HepG2 (cell line): ENCODE data around the gene CD58. TPM values are rescaled to one million over a fixed set of nuclear protein-coding genes. Genes with fewer than 3 reads are reported as not detected.

Experiments
- ATAC-seq: fragments of 200-7000 bp; cut with Tn5 transposase; 3 replicates; pipeline ENCODE4 v1.9.1; 2020; ENCODE audit warnings: mild to moderate bottlenecking, moderate library complexity
- BruUV-seq: library from RNA; stranded (reverse); fragments of 400-500 nt; replicated peaks from 2 replicates; lab custom pipeline; 2021; lab: Mats Ljungman, UMichigan
- CTCF ChIA-PET: fragments of 300-600 bp; formaldehyde crosslinking; extraction: SDS; loops from one replicate; lab custom pipeline; 2021; ENCODE audit warnings: low total read pairs, inconsistent platforms, low intra/inter-chr PET ratio; lab: Yijun Ruan, JAX
- POLR2A ChIA-PET: fragments of 350-600 bp; sonication (Branson Sonifier 250); formaldehyde crosslinking; loops from one replicate; lab custom pipeline; 2020; ENCODE audit warnings: antibody characterized with exemption, inconsistent platforms; lab: Yijun Ruan, JAX
- DNase-seq: peaks from one replicate; pipeline ENCODE4 v3.0.0-alpha.2; 2015; ENCODE audit warnings: low spot score
- FAIRE-seq: peaks from 3 replicates; lab custom pipeline; 2011; peaks lifted over from hg19 to GRCh38; lab: Jason Lieb, UNC
- H2AFZ ChIP-seq: one replicate; pipeline ENCODE4 v1.6.1; 2011; ENCODE audit warnings: low read length, inconsistent platforms
- H3K27ac ChIP-seq: fragments of 300-600 bp; 3 replicates; pipeline ENCODE4 v1.8.0; 2011; ENCODE audit warnings: mixed run types, mild to moderate bottlenecking, mixed read lengths, low read length, inconsistent platforms; ENCODE audit not compliant: insufficient read depth; ENCODE audit errors: extremely low read length
- H3K27me3 ChIP-seq, 2 experiments: fragments of 200-600 bp in 1 of 2; 2 replicates in 1 of 2; 3 replicates in 1 of 2; pipeline versions ENCODE4 v1.6.0 to v1.8.0; 2011; ENCODE audit warnings: low read length in 2 of 2, mild to moderate bottlenecking in 2 of 2, moderate library complexity in 2 of 2, inconsistent platforms in 1 of 2; ENCODE audit not compliant: insufficient read depth in 2 of 2, control insufficient read depth in 1 of 2
- H3K36me3 ChIP-seq, 2 experiments: fragments of 200-600 bp in 1 of 2; replicated peaks in 1 of 2; 2 replicates in 1 of 2; 3 replicates in 1 of 2; pipeline versions ENCODE4 v1.5.1 to v1.8.0; 2011; ENCODE audit warnings: low read length in 2 of 2, inconsistent platforms in 1 of 2; ENCODE audit not compliant: insufficient read depth in 2 of 2, control insufficient read depth in 1 of 2
- H3K4me1 ChIP-seq: 2 replicates; pipeline ENCODE4 v1.5.1; 2012; ENCODE audit warnings: low read length, inconsistent platforms; ENCODE audit not compliant: insufficient read depth
- H3K4me2 ChIP-seq: 2 replicates; pipeline ENCODE4 v1.6.0; 2011; ENCODE audit warnings: low read depth, low read length, inconsistent platforms
- H3K4me3 ChIP-seq, 3 experiments: fragments of 200-600 bp in 1 of 3; sonication (generic), shearing (Covaris generic) in 1 of 3; replicated peaks in 1 of 3; 2 replicates each; pipeline ENCODE4 v1.5.1; 2011 to 2016; ENCODE audit warnings: low read length in 3 of 3, inconsistent platforms in 2 of 3, low read depth in 2 of 3, mild to moderate bottlenecking in 2 of 3, control low read depth in 1 of 3, mixed read lengths in 1 of 3; ENCODE audit not compliant: insufficient read depth in 1 of 3
- H3K79me2 ChIP-seq: one replicate; pipeline ENCODE4 v1.6.1; 2011; ENCODE audit warnings: low read length, inconsistent platforms; ENCODE audit not compliant: insufficient read depth
- H3K9ac ChIP-seq: 2 replicates; pipeline ENCODE4 v1.6.0; 2011; ENCODE audit warnings: mild to moderate bottlenecking, low read depth, low read length, inconsistent platforms; ENCODE audit not compliant: insufficient read depth
- H3K9me3 ChIP-seq: 2 replicates; pipeline ENCODE4 v1.5.1; 2012; ENCODE audit warnings: mild to moderate bottlenecking, low read length
- H4K20me1 ChIP-seq: 2 replicates; pipeline ENCODE4 v1.6.0; 2011; ENCODE audit warnings: inconsistent platforms, mild to moderate bottlenecking, low read length, moderate library complexity; ENCODE audit not compliant: insufficient read depth
- AGO2 ChIP-seq: fragments of 200-400 bp; formaldehyde crosslinking; optimal IDR thresholded peaks from 2 replicates; pipeline ENCODE3; 2017; ENCODE audit warnings: mild to moderate bottlenecking, low read depth, low read length, moderate library complexity
- CBX1 ChIP-seq: IDR thresholded peaks from one replicate; pipeline ENCODE4 v1.6.1; 2016; ENCODE audit warnings: antibody characterized with exemption, low read depth
- GATA4 ChIP-seq: sonication (generic); IDR thresholded peaks from 2 replicates; pipeline ENCODE4 v1.6.1; 2016; ENCODE audit warnings: antibody characterized with exemption, low read depth, borderline replicate concordance
- NRL ChIP-seq: sonication (generic); formaldehyde crosslinking; IDR thresholded peaks from 2 replicates; pipeline ENCODE4 v1.5.0; 2020; ENCODE audit warnings: missing genetic modification reagents, mild to moderate bottlenecking, moderate library complexity, borderline replicate concordance
- PREB ChIP-seq: sonication (generic); formaldehyde crosslinking; IDR thresholded peaks from 2 replicates; pipeline ENCODE4 v1.4.0; 2020; ENCODE audit warnings: missing genetic modification reagents
- SOX13 ChIP-seq, 3 experiments: fragments of 450-650 bp in 1 of 3; sonication (generic) in 1 of 3; formaldehyde crosslinking in 1 of 3; IDR thresholded peaks in 2 of 3; conservative IDR thresholded peaks in 1 of 3; 2 replicates each; pipeline versions ENCODE4 v1.5.0 to v1.6.1; 2016 to 2020; ENCODE audit warnings: antibody characterized with exemption in 1 of 3, mild to moderate bottlenecking in 1 of 3, missing compliant biosample characterization in 1 of 3, missing genetic modification reagents in 1 of 3, moderate library complexity in 1 of 3
- THAP7 ChIP-seq: sonication (generic); formaldehyde crosslinking; IDR thresholded peaks from 2 replicates; pipeline ENCODE4 v1.8.1; 2023; ENCODE audit warnings: mild to moderate bottlenecking, missing genetic modification reagents
- YEATS4 ChIP-seq: sonication (generic); formaldehyde crosslinking; IDR thresholded peaks from 2 replicates; pipeline ENCODE4 v1.4.0; 2020; ENCODE audit warnings: missing genetic modification reagents, borderline replicate concordance
- ZBTB44 ChIP-seq: sonication (generic); formaldehyde crosslinking; IDR thresholded peaks from 2 replicates; pipeline ENCODE4 v1.4.0; 2020; ENCODE audit warnings: missing genetic modification reagents
- ZMYM3 ChIP-seq: sonication (generic); formaldehyde crosslinking; IDR thresholded peaks from 2 replicates; pipeline ENCODE4 v1.5.1; 2020; ENCODE audit warnings: mild to moderate bottlenecking, missing genetic modification reagents
- ZNF468 ChIP-seq: sonication (generic); formaldehyde crosslinking; IDR thresholded peaks from 2 replicates; pipeline ENCODE4 v1.8.0; 2022; ENCODE audit warnings: mild to moderate bottlenecking, moderate library complexity, missing genetic modification reagents
- ZNF569 ChIP-seq: sonication (generic); formaldehyde crosslinking; IDR thresholded peaks from 2 replicates; pipeline ENCODE4 v1.5.0; 2020; ENCODE audit warnings: mild to moderate bottlenecking, missing genetic modification reagents, moderate library complexity, borderline replicate concordance
- ZNF609 ChIP-seq: sonication (generic); formaldehyde crosslinking; IDR thresholded peaks from 2 replicates; pipeline ENCODE4 v1.4.0; 2020; ENCODE audit warnings: mild to moderate bottlenecking, missing genetic modification reagents, borderline replicate concordance
- ZSCAN30 ChIP-seq: sonication (generic); formaldehyde crosslinking; IDR thresholded peaks from 2 replicates; pipeline ENCODE4 v1.5.0; 2020; ENCODE audit warnings: mild to moderate bottlenecking, missing genetic modification reagents
- in situ Hi-C: cut with HindIII; loops from 2 replicates; pipeline ENCODE4 v1.10.0; 2017; ENCODE audit warnings: low pct_unique_long_range_greater_than_20kb; ENCODE audit not compliant: extremely low pct_ligation_motif_present
- intact Hi-C: fragments of 100-400 bp; cut with micrococcal nuclease; formaldehyde crosslinking; loops from one replicate; pipeline ENCODE4 v1.10.0; 2022; ENCODE audit not compliant: unreplicated experiment
- polyA plus RNA-seq, 8 experiments: library from polyadenylated mRNA; depleted of rRNA in 3 of 8; stranded (reverse) in 7 of 8; unstranded in 1 of 8; fragments of >200 nt; fragmentation: Illumina TruSeq in 4 of 8; extraction: Trizol in 4 of 8; gene quantifications; 2 replicates each; pipeline versions ENCODE4 v1.2.1 to v1.2.3, GENCODE V29; 2011 to 2016; ENCODE audit warnings: low read depth in 4 of 8, missing spikeins in 1 of 8, mixed read lengths in 1 of 8; ENCODE audit not compliant: insufficient read depth in 1 of 8
- total RNA-seq, 5 experiments: library from RNA; depleted of rRNA; stranded (reverse); fragments of >200 nt; fragmentation: Illumina TruSeq; extraction: Trizol; gene quantifications; 2 replicates each; pipeline ENCODE4 v1.2.3, GENCODE V29; 2016; ENCODE audit warnings: low read depth in 1 of 5

The CD58 gene
- total and polyA plus RNA-seq, 2 of the 13 experiments (the other 11 are each of a cell fraction or from before 2014, with no cell fraction given), result 9.4 to 13.5 TPM

- TF ChIP-seq GATA4, result no peak
- no peak for TF ChIP-seq PREB
- TF ChIP-seq SOX13 (IDR thresholded peaks at IDR 0.05), result no peak
- TF ChIP-seq SOX13 (CRISPR knock-in tag; conservative IDR thresholded peaks at IDR 0.05 in 1 of 2, IDR thresholded peaks at IDR 0.05 in 1 of 2), result peak in 1 of 2 experiments; percentile 75; a peak in 2 of 4 replicates
These were observed 83.2 kb downstream of the CD58 start (continued) for GRCh38 chr1:116487583-116487982.

GRCh38 chr1:116487031-116487430, 83.8 kb downstream of the CD58 start:
- peaks cover 100% of the 10 kb centered on the region for H3K4me1 ChIP-seq
- in situ Hi-C loops, result loop anchor here (10.0 kb wide), 1 partner anchor 82 kb away; no protein-coding TSS in a partner anchor
- CTCF ChIA-PET, result interaction anchor here (1.9 kb wide), 1 partner anchor 12 kb away, joined by 5 read pairs; no protein-coding TSS in a partner anchor
- TF ChIP-seq THAP7 (CRISPR knock-in tag) (no peak), CBX1 (no peak), AGO2 (no peak), ZNF468 (CRISPR knock-in tag) (no peak), ZNF569 (no peak), ZNF609 (no peak), ZSCAN30 (CRISPR knock-in tag) (no peak), YEATS4 (CRISPR knock-in tag) (no peak), ZMYM3 (CRISPR knock-in tag) (no peak), ZBTB44 (CRISPR knock-in tag) (no peak), NRL (CRISPR knock-in tag) (no peak)
- TF ChIP-seq, all 625 proteins: peak for 0
- no peaks in the 10 kb centered on the region for H4K20me1 ChIP-seq
- POLR2A ChIA-PET, result interaction anchor here (2.4 to 6.6 kb wide), 6 partner anchors 9 to 348 kb away, joined by 6 to 64 read pairs (median 20); no protein-coding TSS in a partner anchor
- no peaks in the 10 kb centered on the region for H3K9me3 ChIP-seq
- no peak overlapping the region for H3K9ac ChIP-seq
- peaks cover 0 to 6% of the 10 kb centered on the region in 2 experiments; a peak in 3 of 5 replicates for H3K36me3 ChIP-seq
- H3K79me2 ChIP-seq, result peaks cover 79% of the 10 kb centered on the region
- no peaks in the 10 kb centered on the region for H3K27me3 ChIP-seq
- FAIRE-seq, result no peak
- no peak overlapping the region for H2AFZ ChIP-seq
- no peak overlapping the region for H3K4me3 ChIP-seq
- ATAC-seq, result no peak
- intact Hi-C loops, result loop anchor here (5.0 kb wide), 2 partner anchors 255 to 335 kb away; no protein-coding TSS in a partner anchor
- H3K27ac ChIP-seq, result peak overlapping the region; percentile 91
- no peak for DNase-seq
- H3K4me2 ChIP-seq, result 0 out of 2 replicates have a peak overlapping the region, but pooled peaks have one; percentile 21
- BruUV-seq, result no TSS peak
